NCI-H345 (cell line): ENCODE measurements around the gene HBEGF.

ENCODE experiments used
- DNase-seq: peaks from one replicate; lab custom pipeline; 2025; lab: John Stamatoyannopoulos, UW

HBEGF gene

GRCh38 chr5:140302786-140303639 lies 43.4 kb downstream of the HBEGF start, which contains the start of gene PFDN1:
Gene PFDN1, minus strand, starts transcription at chr5:140303101. Its CDS starts 28 bp downstream, at chr5:140303073.
- DNase-seq: peak; percentile 95

DNA sequence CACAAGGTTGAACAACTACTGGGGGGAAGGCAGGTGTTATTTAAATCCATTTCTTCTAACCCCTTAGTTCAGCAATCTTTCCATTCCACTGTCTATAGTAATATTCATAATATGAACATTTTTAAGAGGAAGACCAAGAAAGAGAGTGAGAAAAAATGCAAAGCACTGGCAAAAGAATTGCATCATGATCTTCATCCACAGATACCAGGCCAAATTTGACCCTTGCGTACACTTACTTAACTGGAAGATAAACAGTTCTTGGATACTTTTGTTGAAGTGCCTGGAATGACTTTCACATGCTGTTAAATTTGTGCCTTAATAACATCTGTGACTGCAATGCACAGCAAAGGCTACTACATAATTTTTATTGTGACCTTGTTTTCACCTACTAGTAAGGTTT lies 45.3 kb downstream of the HBEGF start:
- DNase-seq: no peak

DNA sequence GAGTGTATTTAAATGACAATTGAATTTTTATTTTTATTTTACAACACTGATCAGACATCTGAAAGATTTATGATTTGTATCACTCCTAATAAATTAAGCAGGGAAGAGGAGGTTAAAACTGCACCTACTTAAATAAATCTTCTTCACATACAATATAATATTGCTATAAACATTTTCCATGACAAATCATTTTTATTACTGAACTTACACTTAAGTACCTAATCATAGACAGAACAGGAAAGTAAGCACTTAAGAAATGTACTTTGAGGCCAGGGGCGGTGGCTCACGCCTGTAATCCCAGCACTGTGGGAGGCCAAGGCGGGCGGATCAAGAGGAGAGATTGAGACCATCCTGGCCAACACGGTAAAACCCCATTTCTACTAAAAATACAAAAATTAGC lies 47.3 kb downstream of the HBEGF start:
- no peak for DNase-seq

- no peak for DNase-seq
Measured at GRCh38 chr5:140298183-140298601, 48.2 kb downstream of the HBEGF start.

- DNase-seq: no peak
Measured at GRCh38 chr5:140297283-140297682, 49.1 kb downstream of the HBEGF start.

DNA sequence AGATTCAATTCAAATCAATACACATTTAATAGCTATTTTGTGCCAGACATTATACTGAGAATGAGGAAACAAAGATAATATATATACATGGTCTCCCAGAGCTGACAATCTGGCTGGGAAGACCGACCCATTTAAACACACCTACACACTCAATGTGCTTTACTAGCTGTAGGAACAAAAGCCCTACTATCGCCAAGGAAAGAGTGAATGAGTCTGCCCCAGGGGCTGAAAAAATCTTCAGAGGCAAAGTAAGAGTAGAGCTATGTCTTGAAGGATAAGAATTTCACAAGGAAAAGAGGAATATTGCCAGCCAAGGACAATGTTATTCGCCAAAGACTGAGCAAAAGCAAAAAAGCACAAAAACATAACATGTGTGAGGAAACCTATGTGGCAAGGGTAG lies 50.1 kb downstream of the HBEGF start:
- no peak for DNase-seq

- DNase-seq: peak; percentile 17
Measured at GRCh38 chr5:140295414-140295813, 51.0 kb downstream of the HBEGF start.

- no peak for DNase-seq
Measured at GRCh38 chr5:140294753-140295152, 51.6 kb downstream of the HBEGF start.

GRCh38 chr5:140293849-140294100 lies 52.6 kb downstream of the HBEGF start:
- no peak for DNase-seq

DNA sequence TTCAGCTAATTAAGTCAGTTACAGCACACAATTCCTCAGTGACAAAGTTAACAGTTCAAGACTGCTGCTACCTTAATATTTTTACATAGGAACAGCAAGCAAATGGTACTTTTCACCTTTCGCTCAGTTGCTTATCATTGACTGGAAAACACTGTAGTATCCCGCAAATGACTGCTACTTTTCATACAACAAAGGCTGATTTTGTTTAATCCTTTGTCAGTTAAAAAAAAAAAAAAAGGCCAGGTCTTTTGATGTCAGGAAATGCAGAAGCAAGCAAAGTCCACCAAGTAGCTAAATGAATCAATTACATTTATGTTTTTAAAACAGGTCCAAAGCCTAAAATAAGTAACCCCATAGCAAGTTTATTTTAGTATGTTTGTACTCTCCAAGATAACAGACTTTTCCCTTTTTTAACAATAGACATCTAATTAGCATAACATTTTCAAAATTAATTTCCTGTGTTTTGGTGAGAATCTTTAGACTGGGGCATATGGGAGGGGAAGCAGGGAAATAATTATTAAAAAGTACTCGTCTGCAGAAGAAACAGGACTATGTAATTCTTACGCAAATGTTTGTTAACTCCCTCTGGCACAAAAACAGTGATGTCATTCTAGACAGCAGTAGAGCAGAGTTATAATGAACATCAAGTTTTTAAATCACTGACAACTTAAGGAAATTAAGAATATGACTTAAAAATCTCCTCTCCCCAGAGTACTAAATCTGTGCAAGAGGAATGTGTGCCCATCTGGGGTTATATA lies 53.1 kb downstream of the HBEGF start:
- no peak for DNase-seq

GRCh38 chr5:140292212-140293036 lies 54.0 kb downstream of the HBEGF start:
- DNase-seq: no peak

GRCh38 chr5:140287801-140288521 lies 58.4 kb downstream of the HBEGF start:
- DNase-seq: no peak

DNA sequence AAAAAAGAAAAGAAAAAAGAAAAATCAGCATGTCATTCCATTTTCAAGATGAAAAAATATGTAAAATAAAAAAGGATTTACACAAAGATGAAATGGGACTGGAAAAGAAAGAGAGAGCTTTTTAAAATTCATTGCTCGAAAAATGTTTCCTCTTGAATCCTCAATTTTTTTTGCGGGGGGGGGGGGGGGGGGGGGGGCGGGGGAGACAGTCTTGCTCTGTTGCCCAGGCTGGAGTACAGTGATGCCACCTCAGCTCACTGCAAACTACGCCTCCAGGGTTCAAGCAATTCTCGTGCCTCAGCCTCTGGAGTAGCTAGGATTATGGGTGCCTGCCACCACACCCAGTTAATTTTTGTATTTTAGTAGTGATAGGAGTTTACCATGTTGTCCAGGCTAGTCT lies 60.0 kb downstream of the HBEGF start:
- no peak for DNase-seq

GRCh38 chr5:140284013-140284412 lies 62.4 kb downstream of the HBEGF start:
- DNase-seq: no peak
